A549 (cell line): ENCODE data around the gene CAND2. TPM values are rescaled to one million over a fixed set of nuclear protein-coding genes. Genes with fewer than 3 reads are reported as not detected.

Experiments
- ATAC-seq, 2 experiments: fragments of 200-7000 bp in 1 of 2; fragments of >200 bp in 1 of 2; cut with Nextera tagmentation in 1 of 2; cut with Tn5 transposase in 1 of 2; 3 replicates each; pipeline versions ENCODE4 v1.8.0 to v1.9.1; 2018 to 2020; ENCODE audit warnings: mild to moderate bottlenecking in 1 of 2, moderate library complexity in 1 of 2
- CTCF ChIA-PET: fragments of 300-600 bp; sonication (Branson Sonifier 250); formaldehyde crosslinking; extraction: SDS; loops from one replicate; lab custom pipeline; 2021; ENCODE audit warnings: antibody characterized with exemption, inconsistent platforms; lab: Yijun Ruan, JAX
- POLR2A ChIA-PET: fragments of 350-600 bp; formaldehyde crosslinking; extraction: SDS; loops from one replicate; lab custom pipeline; 2021; ENCODE audit warnings: antibody characterized with exemption, inconsistent platforms; lab: Yijun Ruan, JAX
- DNase-seq, 2 experiments: peaks; one replicate each; pipeline versions ENCODE4 v3.0.0 to v3.0.0-alpha.2; 2011 to 2016; ENCODE audit warnings: low read depth in 1 of 2, low spot score in 1 of 2
- FAIRE-seq: peaks from 2 replicates; lab custom pipeline; 2011; peaks lifted over from hg19 to GRCh38; lab: Jason Lieb, UNC
- H3K27ac ChIP-seq, 2 experiments: fragments of >200 bp; sonication (Bioruptor Twin); formaldehyde crosslinking; 3 replicates each; pipeline ENCODE4 v1.5.1; 2016 to 2017
- H3K4me1 ChIP-seq: fragments of >200 bp; sonication (Bioruptor Twin); formaldehyde crosslinking; 3 replicates; pipeline ENCODE4 v1.6.1; 2016
- H3K4me2 ChIP-seq: fragments of >200 bp; sonication (Bioruptor Twin); formaldehyde crosslinking; 3 replicates; pipeline ENCODE4 v1.6.1; 2016
- H3K4me3 ChIP-seq: fragments of >200 bp; sonication (Bioruptor Twin); formaldehyde crosslinking; 3 replicates; pipeline ENCODE4 v1.5.1; 2016
- H3K9me3 ChIP-seq: fragments of >200 bp; sonication (Bioruptor Twin); formaldehyde crosslinking; 3 replicates; pipeline ENCODE4 v1.6.1; 2016
- BHLHE40 ChIP-seq: IDR thresholded peaks from 2 replicates; pipeline ENCODE4 v1.6.1; 2012; ENCODE audit warnings: low read depth, low read length, inconsistent platforms
- CHD2 ChIP-seq: fragments of 150-350 bp; IDR thresholded peaks from 2 replicates; pipeline ENCODE4 v1.6.1; 2014; ENCODE audit warnings: low read length; ENCODE audit not compliant: partially characterized antibody
- CHD4 ChIP-seq: fragments of 200-600 bp; sonication (generic); IDR thresholded peaks from 2 replicates; pipeline ENCODE4 v1.6.1; 2016; ENCODE audit warnings: antibody characterized with exemption, mild to moderate bottlenecking, borderline replicate concordance
- ESRRA ChIP-seq: fragments of 150-350 bp; IDR thresholded peaks from 2 replicates; pipeline ENCODE4 v1.6.1; 2014; ENCODE audit warnings: mild to moderate bottlenecking, low read length, borderline replicate concordance
- FOSB ChIP-seq: fragments of 250-450 bp; sonication (Bioruptor Pico); IDR thresholded peaks from 2 replicates; pipeline ENCODE4 v1.5.0; 2020; ENCODE audit warnings: mild to moderate bottlenecking, moderate library complexity
- GATA3 ChIP-seq: IDR thresholded peaks from 2 replicates; pipeline ENCODE4 v1.6.1; 2012; ENCODE audit warnings: borderline replicate concordance
- HDAC2 ChIP-seq: fragments of 200-600 bp; sonication (generic); IDR thresholded peaks from 2 replicates; pipeline ENCODE4 v1.6.1; 2016
- HEYL ChIP-seq: fragments of 250-450 bp; sonication (Bioruptor Pico); IDR thresholded peaks from 2 replicates; pipeline ENCODE4 v1.8.0; 2021; ENCODE audit warnings: mild to moderate bottlenecking, moderate library complexity
- HOXA7 ChIP-seq: fragments of 250-450 bp; sonication (Bioruptor Pico); IDR thresholded peaks from 2 replicates; pipeline ENCODE4 v1.5.0; 2020; ENCODE audit warnings: mild to moderate bottlenecking, moderate library complexity
- HOXB5 ChIP-seq: fragments of 250-450 bp; sonication (Bioruptor Pico); IDR thresholded peaks from 2 replicates; pipeline ENCODE4 v1.5.0; 2020; ENCODE audit warnings: mild to moderate bottlenecking, moderate library complexity
- MAZ ChIP-seq: fragments of 150-350 bp; IDR thresholded peaks from 2 replicates; pipeline ENCODE4 v1.6.1; 2014; ENCODE audit warnings: antibody characterized with exemption, low read depth, low read length, borderline replicate concordance
- NFE2L2 ChIP-seq: fragments of 150-350 bp; conservative IDR thresholded peaks from 2 replicates; pipeline ENCODE4 v1.6.1; 2014; ENCODE audit warnings: low read length
- PHF8 ChIP-seq: fragments of 200-600 bp; sonication (generic); IDR thresholded peaks from 2 replicates; pipeline ENCODE4 v1.6.1; 2016; ENCODE audit warnings: low read depth, mild to moderate bottlenecking, antibody characterized with exemption, moderate library complexity, borderline replicate concordance
- POLR2A ChIP-seq: IDR thresholded peaks from 2 replicates; pipeline ENCODE4 v1.6.1; 2012; ENCODE audit warnings: mild to moderate bottlenecking, low read length
- RARB ChIP-seq: fragments of 250-450 bp; sonication (Bioruptor Pico); IDR thresholded peaks from 2 replicates; pipeline ENCODE4 v1.8.0; 2021; ENCODE audit warnings: mild to moderate bottlenecking, moderate library complexity
- RCOR1 ChIP-seq: fragments of 150-350 bp; IDR thresholded peaks from 2 replicates; pipeline ENCODE4 v1.6.1; 2014; ENCODE audit warnings: antibody characterized with exemption, low read length, low read depth
- TFCP2L1 ChIP-seq: fragments of 250-450 bp; sonication (Bioruptor Pico); IDR thresholded peaks from 2 replicates; pipeline ENCODE4 v1.5.0; 2021; ENCODE audit warnings: mild to moderate bottlenecking
- TP53 ChIP-seq: fragments of 250-450 bp; sonication (Bioruptor Pico); IDR thresholded peaks from 2 replicates; pipeline ENCODE4 v1.5.0; 2021; ENCODE audit warnings: mild to moderate bottlenecking, moderate library complexity
- ZC3H11A ChIP-seq: fragments of 450-650 bp; IDR thresholded peaks from 2 replicates; pipeline ENCODE4 v1.6.1; 2014; ENCODE audit warnings: antibody characterized with exemption, mild to moderate bottlenecking
- ZFP36 ChIP-seq: fragments of 450-650 bp; IDR thresholded peaks from 2 replicates; pipeline ENCODE4 v1.6.1; 2014; ENCODE audit warnings: borderline replicate concordance; ENCODE audit not compliant: partially characterized antibody
- WGBS: methylation state at CpG from one replicate; pipeline ENCODE4 v1.1.6; 2017; ENCODE audit errors: missing lambda C conversion rate; 5-methylcytosine and 5-hydroxymethylcytosine counted together
- polyA plus RNA-seq, 4 experiments: library from polyadenylated mRNA; depleted of rRNA in 3 of 4; stranded (reverse); fragments of >200 nt; fragmentation: RNase III in 1 of 4; extraction: RNeasy Plus Mini Kit Qiagen cat#74134 plus additional on column Dnase treatment in 1 of 4; gene quantifications; 2 replicates in 3 of 4; 3 replicates in 1 of 4; pipeline ENCODE4 v1.2.3, GENCODE V29; 2011 to 2017
- TF ChIP-seq, protein P1 (sequence below): IDR thresholded peaks from 2 replicates; pipeline ENCODE4 v1.6.1; 2012; ENCODE audit warnings: low read depth, borderline replicate concordance
- TF ChIP-seq, protein P2 (sequence below): fragments of >200 bp; sonication (Bioruptor Twin); formaldehyde crosslinking; IDR thresholded peaks from 3 replicates; pipeline ENCODE4 v1.5.1; 2016
- TF ChIP-seq, protein P3 (sequence below): fragments of >200 bp; sonication (Bioruptor Twin); formaldehyde crosslinking; IDR thresholded peaks from 2 replicates; pipeline ENCODE4 v1.6.1; 2016
- TF ChIP-seq, protein P4 (sequence below): fragments of 450-650 bp; IDR thresholded peaks from 2 replicates; pipeline ENCODE4 v1.6.1; 2014; ENCODE audit warnings: antibody characterized with exemption
- TF ChIP-seq, protein P5 (sequence below): IDR thresholded peaks from 2 replicates; pipeline ENCODE4 v1.6.1; 2012

The CAND2 gene
- polyA plus RNA-seq, 2 of the 4 experiments (the other 2 are of a cell fraction), result 0.72 to 0.84 TPM

DNA sequence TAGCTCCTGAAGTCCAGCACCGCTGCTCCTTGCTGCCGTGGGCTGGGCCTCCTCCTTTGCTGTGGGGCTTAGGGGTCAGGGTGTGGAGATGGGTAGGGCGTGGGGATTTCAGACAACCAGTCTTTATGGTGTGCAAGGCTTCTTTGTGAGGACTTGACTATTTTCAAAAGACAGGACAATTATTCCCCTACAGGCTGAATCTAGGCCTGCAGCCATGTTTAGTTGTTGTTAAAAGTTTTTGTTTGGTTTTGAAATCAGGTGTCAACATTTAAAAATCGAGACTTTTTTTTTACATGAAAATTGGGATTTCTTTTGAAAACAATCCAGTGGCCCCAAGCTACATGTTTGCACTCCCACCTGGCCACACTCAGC lies 34.3 kb downstream of the CAND2 start:
- H3K4me2 ChIP-seq, result no peak overlapping the region
- 64% methylated on average over 4 of the region's 4 CpGs for WGBS
- H3K27ac ChIP-seq, result no peak overlapping the region; a peak in 1 of 6 replicates
- no peak for TF ChIP-seq GATA3
- no peak for TF ChIP-seq ZC3H11A
- TF ChIP-seq HOXB5, result no peak
- TF ChIP-seq, protein P1, sequence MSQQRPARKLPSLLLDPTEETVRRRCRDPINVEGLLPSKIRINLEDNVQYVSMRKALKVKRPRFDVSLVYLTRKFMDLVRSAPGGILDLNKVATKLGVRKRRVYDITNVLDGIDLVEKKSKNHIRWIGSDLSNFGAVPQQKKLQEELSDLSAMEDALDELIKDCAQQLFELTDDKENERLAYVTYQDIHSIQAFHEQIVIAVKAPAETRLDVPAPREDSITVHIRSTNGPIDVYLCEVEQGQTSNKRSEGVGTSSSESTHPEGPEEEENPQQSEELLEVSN, result no peak
- TF ChIP-seq NFE2L2, result no peak
- no peak for TF ChIP-seq CHD2
- no peak for TF ChIP-seq ESRRA
- no peak for TF ChIP-seq POLR2A
- TF ChIP-seq RCOR1, result no peak
- H3K4me1 ChIP-seq, result peaks cover 24% of the 10 kb centered on the region
- no peak overlapping the region for H3K4me3 ChIP-seq
- DNase-seq, result no peak
- FAIRE-seq, result no peak
- H3K9me3 ChIP-seq, result no peaks in the 10 kb centered on the region
- ChIA-PET POLR2A (interaction anchor here (1.7 kb wide), 1 partner anchor 11 kb away, joined by 12 read pairs; the partner anchor contains the start of gene RPL32), CTCF (interaction anchor here (0.9 to 5.5 kb wide), 10 partner anchors 9 to 111 kb away, joined by 3 to 47 read pairs (median 4); partner anchors contain the start of gene RPL32)
- peak; percentile 23 to 39; a peak in 5 of 6 replicates for ATAC-seq

DNA sequence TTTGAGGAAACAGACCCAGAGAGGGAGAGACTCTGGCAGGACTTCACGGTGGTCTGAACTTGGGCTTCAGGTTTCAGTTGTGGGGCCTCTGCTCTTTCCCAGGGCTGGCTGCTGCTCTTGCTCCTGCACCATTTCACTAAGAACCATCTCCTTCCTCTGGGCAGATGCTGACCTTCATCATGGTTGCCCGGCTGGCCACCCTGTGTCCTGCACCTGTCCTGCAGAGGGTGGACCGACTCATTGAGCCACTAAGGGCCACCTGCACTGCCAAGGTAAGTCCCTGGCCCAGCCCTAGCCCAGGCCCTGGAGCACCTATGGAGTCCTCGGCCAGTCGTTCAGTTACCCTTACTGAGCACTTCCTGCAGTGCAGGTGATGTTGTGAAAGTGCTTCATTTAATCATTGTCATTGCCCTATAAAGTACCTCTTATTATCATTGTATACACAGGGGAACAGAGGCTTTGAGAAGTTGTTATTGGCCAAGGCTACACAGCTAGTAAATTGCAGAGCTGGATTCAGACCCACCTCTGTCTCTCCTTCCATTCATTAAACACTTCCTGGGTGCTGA lies 34.9 kb downstream of the CAND2 start:
- H3K27ac ChIP-seq, result no peak overlapping the region
- no peaks in the 10 kb centered on the region for H3K9me3 ChIP-seq
- 87% methylated on average over 5 of the region's 5 CpGs for WGBS
- CTCF ChIA-PET, result interaction anchor here (1.4 to 5.5 kb wide), 7 partner anchors 8 to 60 kb away, joined by 4 to 47 read pairs (median 9); partner anchors contain the start of gene RPL32
- H3K4me1 ChIP-seq, result peaks cover 24% of the 10 kb centered on the region
- FAIRE-seq (no peak), ATAC-seq (peak; percentile 12 to 32; a peak in 4 of 6 replicates), DNase-seq (no peak)
- no peak overlapping the region for H3K4me3 ChIP-seq
- TF ChIP-seq FOSB, result 0 out of 2 replicates have a peak, but pooled peaks have one; percentile 22
- TF ChIP-seq TP53 (CRISPR knock-in tag), result 0 out of 2 replicates have a peak, but pooled peaks have one; percentile 13
- TF ChIP-seq, protein P2, sequence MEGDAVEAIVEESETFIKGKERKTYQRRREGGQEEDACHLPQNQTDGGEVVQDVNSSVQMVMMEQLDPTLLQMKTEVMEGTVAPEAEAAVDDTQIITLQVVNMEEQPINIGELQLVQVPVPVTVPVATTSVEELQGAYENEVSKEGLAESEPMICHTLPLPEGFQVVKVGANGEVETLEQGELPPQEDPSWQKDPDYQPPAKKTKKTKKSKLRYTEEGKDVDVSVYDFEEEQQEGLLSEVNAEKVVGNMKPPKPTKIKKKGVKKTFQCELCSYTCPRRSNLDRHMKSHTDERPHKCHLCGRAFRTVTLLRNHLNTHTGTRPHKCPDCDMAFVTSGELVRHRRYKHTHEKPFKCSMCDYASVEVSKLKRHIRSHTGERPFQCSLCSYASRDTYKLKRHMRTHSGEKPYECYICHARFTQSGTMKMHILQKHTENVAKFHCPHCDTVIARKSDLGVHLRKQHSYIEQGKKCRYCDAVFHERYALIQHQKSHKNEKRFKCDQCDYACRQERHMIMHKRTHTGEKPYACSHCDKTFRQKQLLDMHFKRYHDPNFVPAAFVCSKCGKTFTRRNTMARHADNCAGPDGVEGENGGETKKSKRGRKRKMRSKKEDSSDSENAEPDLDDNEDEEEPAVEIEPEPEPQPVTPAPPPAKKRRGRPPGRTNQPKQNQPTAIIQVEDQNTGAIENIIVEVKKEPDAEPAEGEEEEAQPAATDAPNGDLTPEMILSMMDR, result no peak
- H3K4me2 ChIP-seq, result no peak overlapping the region
- POLR2A ChIA-PET, result interaction anchor here (1.7 kb wide), 1 partner anchor 10 kb away, joined by 12 read pairs; the partner anchor contains the start of gene RPL32

DNA sequence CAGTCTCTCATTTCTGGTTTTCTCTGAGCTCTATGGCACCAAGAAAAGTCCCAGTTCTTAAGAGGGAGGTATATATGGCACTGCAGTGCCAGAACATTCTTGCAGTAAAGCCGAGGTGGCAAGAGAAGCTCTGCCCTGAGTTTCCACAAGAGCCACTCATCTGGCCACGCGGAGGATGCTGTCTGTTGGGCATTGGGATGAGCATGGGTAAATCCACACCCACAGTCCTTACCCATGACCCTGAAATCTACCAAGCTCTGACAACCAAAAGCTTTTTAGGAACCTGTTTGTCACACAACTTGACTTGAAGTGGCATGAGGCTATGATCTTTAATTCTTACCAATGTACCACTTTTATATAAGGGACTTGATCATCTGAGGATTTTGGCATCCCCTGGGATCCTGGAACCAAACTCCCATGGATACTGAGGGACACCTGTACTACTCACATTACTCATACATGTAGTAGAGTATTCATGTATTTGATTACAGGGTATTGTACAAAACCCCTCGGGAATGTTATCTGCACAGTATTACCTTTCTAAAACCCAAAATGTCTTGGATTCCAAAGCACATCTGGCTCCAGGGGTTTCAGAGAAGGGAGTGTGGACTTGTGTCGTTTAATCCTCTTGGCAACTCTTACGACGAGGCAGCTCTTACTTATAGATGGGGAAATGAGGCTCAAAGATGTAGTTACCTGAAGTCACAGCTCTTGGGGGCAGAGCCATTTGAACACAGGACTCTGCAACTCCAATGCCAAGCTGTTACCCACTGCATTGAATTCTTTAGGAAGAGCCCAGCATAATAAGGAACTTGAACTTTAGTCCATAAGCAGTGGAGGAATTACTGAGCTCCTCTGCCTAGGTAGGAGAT lies 36.1 kb downstream of the CAND2 start:
- ChIA-PET POLR2A (interaction anchor here (0.5 to 2.4 kb wide), 6 partner anchors 9 to 466 kb away, joined by 4 to 20 read pairs (median 5); partner anchors contain the start of gene RPL32), CTCF (interaction anchor here (1.3 to 5.5 kb wide), 5 partner anchors 9 to 59 kb away, joined by 3 to 47 read pairs (median 9); partner anchors contain the start of gene RPL32)
- Histone ChIP-seq H3K4me2 (no peak overlapping the region), H3K27ac (no peak overlapping the region), H3K9me3 (no peaks in the 10 kb centered on the region), H3K4me3 (no peak overlapping the region), H3K4me1 (peaks cover 33% of the 10 kb centered on the region)
- FAIRE-seq (no peak), ATAC-seq (no peak; a peak in 2 of 6 replicates), DNase-seq (no peak)
- 86% methylated on average over 7 of the region's 7 CpGs for WGBS
- no peak for TF ChIP-seq CHD4
- no peak for TF ChIP-seq PHF8
- TF ChIP-seq HOXA7, result peak; percentile 82
- TF ChIP-seq HEYL (CRISPR knock-in tag), result no peak
- no peak for TF ChIP-seq HDAC2
- TF ChIP-seq, protein P2, result no peak
- peak; percentile 65; the same call in 1 of the 2 replicates for TF ChIP-seq RARB (CRISPR knock-in tag)
- TF ChIP-seq, protein P3, sequence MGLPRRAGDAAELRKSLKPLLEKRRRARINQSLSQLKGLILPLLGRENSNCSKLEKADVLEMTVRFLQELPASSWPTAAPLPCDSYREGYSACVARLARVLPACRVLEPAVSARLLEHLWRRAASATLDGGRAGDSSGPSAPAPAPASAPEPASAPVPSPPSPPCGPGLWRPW, result no peak
- no peak for TF ChIP-seq MAZ
- no peak for TF ChIP-seq ZFP36
- TF ChIP-seq TFCP2L1 (CRISPR knock-in tag), result peak; percentile 57; the same call in 1 of the 2 replicates
- no peak for TF ChIP-seq HOXB5
- TF ChIP-seq BHLHE40, result no peak
- no peak for TF ChIP-seq RCOR1
- TF ChIP-seq, protein P4, sequence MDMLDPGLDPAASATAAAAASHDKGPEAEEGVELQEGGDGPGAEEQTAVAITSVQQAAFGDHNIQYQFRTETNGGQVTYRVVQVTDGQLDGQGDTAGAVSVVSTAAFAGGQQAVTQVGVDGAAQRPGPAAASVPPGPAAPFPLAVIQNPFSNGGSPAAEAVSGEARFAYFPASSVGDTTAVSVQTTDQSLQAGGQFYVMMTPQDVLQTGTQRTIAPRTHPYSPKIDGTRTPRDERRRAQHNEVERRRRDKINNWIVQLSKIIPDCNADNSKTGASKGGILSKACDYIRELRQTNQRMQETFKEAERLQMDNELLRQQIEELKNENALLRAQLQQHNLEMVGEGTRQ, result no peak
- peak; percentile 80; the same call in 1 of the 2 replicates for TF ChIP-seq FOSB
- TF ChIP-seq, protein P5, sequence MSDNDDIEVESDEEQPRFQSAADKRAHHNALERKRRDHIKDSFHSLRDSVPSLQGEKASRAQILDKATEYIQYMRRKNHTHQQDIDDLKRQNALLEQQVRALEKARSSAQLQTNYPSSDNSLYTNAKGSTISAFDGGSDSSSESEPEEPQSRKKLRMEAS, result no peak
- TF ChIP-seq POLR2A, result no peak
